ENCODE results near the gene MIF4GD.

Gene MIF4GD

DNA sequence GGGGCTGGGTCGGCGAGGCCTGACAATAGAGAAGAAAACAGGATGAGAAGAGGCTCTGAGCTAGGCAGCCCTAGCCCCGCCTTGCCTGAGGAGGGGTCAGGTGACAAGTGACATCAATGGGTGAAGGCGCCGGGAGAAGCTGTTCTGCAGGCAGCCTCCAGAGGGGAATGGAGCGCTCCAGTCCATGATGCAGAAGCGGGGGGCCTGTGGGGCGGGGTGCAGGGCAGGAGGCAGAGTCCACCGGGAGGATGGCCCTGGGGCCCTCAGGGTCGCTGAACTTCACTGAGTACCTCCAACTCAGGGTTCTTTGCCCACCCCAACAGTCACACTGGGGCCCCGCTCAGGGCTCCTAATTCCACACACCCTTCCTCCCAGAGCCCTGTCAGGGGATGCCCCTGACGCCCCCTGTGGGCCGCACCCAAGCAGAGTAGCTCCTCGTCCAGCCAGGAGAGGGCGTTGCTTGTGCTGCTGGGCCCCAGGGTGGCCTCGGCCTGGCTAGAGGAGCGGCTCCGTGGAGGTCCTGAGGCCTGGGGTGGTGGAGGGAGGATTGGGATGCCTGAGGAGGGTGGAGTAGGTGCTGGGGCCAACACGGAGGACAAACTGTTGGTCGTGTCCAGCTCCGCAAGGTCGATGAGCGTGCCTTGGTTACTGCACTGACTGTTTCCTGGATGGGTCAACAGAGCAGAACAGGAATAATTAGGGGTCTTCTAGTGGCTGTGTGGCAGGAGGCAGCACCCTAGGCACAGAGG is 30.5 kb downstream of the MIF4GD start:
- H3K36me3 ChIP-seq (ENCODE audit: control insufficient read depth, insufficient read depth, low read length, severe bottlenecking): peaks cover 87% of the 10 kb centered on the region

GRCh38 chr17:75239778-75240393 is 31.1 kb downstream of the MIF4GD start:
- DNase-seq (ENCODE audit: low read depth): no peak
- peak overlapping the region; percentile 61 for H3K9ac ChIP-seq (ENCODE audit: low read length)
- H3K4me1 ChIP-seq (ENCODE audit: control insufficient read depth, insufficient read depth, low read length): peaks cover 40% of the 10 kb centered on the region
- H3K27me3 ChIP-seq (replicated peaks; ENCODE audit: control insufficient read depth, insufficient read depth, low read length): no peaks in the 10 kb centered on the region
- H3K9me3 ChIP-seq (ENCODE audit: control insufficient read depth, low read length): no peaks in the 10 kb centered on the region
- peaks cover 87% of the 10 kb centered on the region for H3K36me3 ChIP-seq (ENCODE audit: control insufficient read depth, insufficient read depth, low read length, severe bottlenecking)
- no peak overlapping the region for H3K4me3 ChIP-seq (ENCODE audit: low read length)

More for the DNA sequence above, 30.5 kb downstream of the MIF4GD start:
- DNase-seq (ENCODE audit: low read depth): peak; percentile 54
- Histone ChIP-seq H3K4me1 (ENCODE audit: control insufficient read depth, insufficient read depth, low read length) (peaks cover 40% of the 10 kb centered on the region), H3K9ac (ENCODE audit: low read length) (peak overlapping the region; percentile 61), H3K9me3 (ENCODE audit: control insufficient read depth, low read length) (no peaks in the 10 kb centered on the region), H3K4me3 (ENCODE audit: low read length) (peak overlapping the region; percentile 0), H3K27me3 (replicated peaks; ENCODE audit: control insufficient read depth, insufficient read depth, low read length) (no peaks in the 10 kb centered on the region)

DNA sequence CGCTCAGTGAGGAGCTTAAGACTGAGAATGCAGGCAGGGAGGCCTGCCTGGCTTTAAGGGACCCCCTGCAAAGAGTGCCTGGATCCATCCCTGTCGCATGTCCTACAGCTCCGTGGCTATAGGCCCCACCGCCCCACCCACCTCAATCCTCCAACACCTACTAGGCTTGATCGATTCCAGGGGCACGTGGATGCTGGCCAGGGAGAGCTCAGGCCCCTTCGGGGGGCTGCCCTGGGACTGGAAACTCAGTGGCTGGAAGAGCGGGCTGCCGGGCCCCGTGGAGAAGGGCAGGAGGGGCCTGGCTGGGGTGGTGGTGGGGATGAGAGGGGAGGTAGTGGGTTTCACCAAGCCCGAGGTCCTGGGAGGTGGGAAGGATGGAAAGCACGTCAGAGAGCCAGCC is 31.8 kb downstream of the MIF4GD start:
- DNase-seq (ENCODE audit: low read depth): no peak
- H3K4me1 ChIP-seq (ENCODE audit: control insufficient read depth, insufficient read depth, low read length): peaks cover 40% of the 10 kb centered on the region
- H3K36me3 ChIP-seq (ENCODE audit: control insufficient read depth, insufficient read depth, low read length, severe bottlenecking): peaks cover 87% of the 10 kb centered on the region
- H3K9ac ChIP-seq (ENCODE audit: low read length): no peak overlapping the region
- H3K9me3 ChIP-seq (ENCODE audit: control insufficient read depth, low read length): no peaks in the 10 kb centered on the region
- H3K27me3 ChIP-seq (replicated peaks; ENCODE audit: control insufficient read depth, insufficient read depth, low read length): no peaks in the 10 kb centered on the region
- H3K4me3 ChIP-seq (ENCODE audit: low read length): no peak overlapping the region

- H3K36me3 ChIP-seq (ENCODE audit: control insufficient read depth, insufficient read depth, low read length, severe bottlenecking): peaks cover 84% of the 10 kb centered on the region
- H3K4me3 ChIP-seq (ENCODE audit: low read length): no peak overlapping the region
- no peaks in the 10 kb centered on the region for H3K9me3 ChIP-seq (ENCODE audit: control insufficient read depth, low read length)
- no peaks in the 10 kb centered on the region for H3K27me3 ChIP-seq (replicated peaks; ENCODE audit: control insufficient read depth, insufficient read depth, low read length)
- peaks cover 40% of the 10 kb centered on the region for H3K4me1 ChIP-seq (ENCODE audit: control insufficient read depth, insufficient read depth, low read length)
- peak; percentile 73 for DNase-seq (ENCODE audit: low read depth)
- no peak overlapping the region for H3K9ac ChIP-seq (ENCODE audit: low read length)
Observed at GRCh38 chr17:75238684-75239191, 32.3 kb downstream of the MIF4GD start.

GRCh38 chr17:75238020-75238580 is 32.9 kb downstream of the MIF4GD start:
- H3K9ac ChIP-seq (ENCODE audit: low read length): no peak overlapping the region
- DNase-seq (ENCODE audit: low read depth): no peak
- H3K36me3 ChIP-seq (ENCODE audit: control insufficient read depth, insufficient read depth, low read length, severe bottlenecking): peaks cover 78% of the 10 kb centered on the region
- peaks cover 40% of the 10 kb centered on the region for H3K4me1 ChIP-seq (ENCODE audit: control insufficient read depth, insufficient read depth, low read length)
- H3K9me3 ChIP-seq (ENCODE audit: control insufficient read depth, low read length): no peaks in the 10 kb centered on the region
- no peaks in the 10 kb centered on the region for H3K27me3 ChIP-seq (replicated peaks; ENCODE audit: control insufficient read depth, insufficient read depth, low read length)
- no peak overlapping the region for H3K4me3 ChIP-seq (ENCODE audit: low read length)

GRCh38 chr17:75237100-75238014 is 33.7 kb downstream of the MIF4GD start:
- Histone ChIP-seq H3K27me3 (replicated peaks; ENCODE audit: control insufficient read depth, insufficient read depth, low read length) (no peaks in the 10 kb centered on the region), H3K4me3 (ENCODE audit: low read length) (no peak overlapping the region), H3K4me1 (ENCODE audit: control insufficient read depth, insufficient read depth, low read length) (peaks cover 37% of the 10 kb centered on the region), H3K9ac (ENCODE audit: low read length) (no peak overlapping the region), H3K9me3 (ENCODE audit: control insufficient read depth, low read length) (no peaks in the 10 kb centered on the region), H3K36me3 (ENCODE audit: control insufficient read depth, insufficient read depth, low read length, severe bottlenecking) (peaks cover 78% of the 10 kb centered on the region)
- no peak for DNase-seq (ENCODE audit: low read depth)

DNA sequence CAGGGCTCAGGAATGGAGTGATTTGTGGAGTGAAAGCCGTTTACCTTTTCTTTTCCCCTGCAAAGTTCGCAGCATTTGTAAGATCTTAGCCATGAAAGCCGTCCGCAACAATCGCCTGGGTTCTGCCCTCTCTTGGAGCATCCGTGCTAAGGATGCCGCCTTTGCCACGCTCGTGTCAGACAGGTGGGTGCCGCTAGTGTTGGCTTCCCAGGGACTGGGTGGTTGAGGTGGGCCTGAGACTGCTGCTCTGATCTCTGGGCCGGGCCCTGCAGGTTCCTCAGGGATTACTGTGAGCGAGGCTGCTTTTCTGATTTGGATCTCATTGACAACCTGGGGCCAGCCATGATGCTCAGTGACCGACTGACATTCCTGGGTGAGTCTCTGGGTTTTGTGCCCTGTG is 38.2 kb downstream of the MIF4GD start:
- Histone ChIP-seq H3K36me3 (ENCODE audit: control insufficient read depth, insufficient read depth, low read length, severe bottlenecking) (peaks cover 71% of the 10 kb centered on the region), H3K4me3 (ENCODE audit: low read length) (no peak overlapping the region), H3K4me1 (ENCODE audit: control insufficient read depth, insufficient read depth, low read length) (peaks cover 32% of the 10 kb centered on the region), H3K9me3 (ENCODE audit: control insufficient read depth, low read length) (no peaks in the 10 kb centered on the region), H3K27me3 (replicated peaks; ENCODE audit: control insufficient read depth, insufficient read depth, low read length) (no peaks in the 10 kb centered on the region), H3K9ac (ENCODE audit: low read length) (no peak overlapping the region)
- no peak for DNase-seq (ENCODE audit: low read depth)

GRCh38 chr17:75231741-75232464 is 39.1 kb downstream of the MIF4GD start:
- no peaks in the 10 kb centered on the region for H3K27me3 ChIP-seq (replicated peaks; ENCODE audit: control insufficient read depth, insufficient read depth, low read length)
- no peak overlapping the region for H3K4me3 ChIP-seq (ENCODE audit: low read length)
- DNase-seq (ENCODE audit: low read depth): no peak
- no peaks in the 10 kb centered on the region for H3K9me3 ChIP-seq (ENCODE audit: control insufficient read depth, low read length)
- H3K9ac ChIP-seq (ENCODE audit: low read length): no peak overlapping the region
- peaks cover 28% of the 10 kb centered on the region for H3K4me1 ChIP-seq (ENCODE audit: control insufficient read depth, insufficient read depth, low read length)
- H3K36me3 ChIP-seq (ENCODE audit: control insufficient read depth, insufficient read depth, low read length, severe bottlenecking): peaks cover 62% of the 10 kb centered on the region

DNA sequence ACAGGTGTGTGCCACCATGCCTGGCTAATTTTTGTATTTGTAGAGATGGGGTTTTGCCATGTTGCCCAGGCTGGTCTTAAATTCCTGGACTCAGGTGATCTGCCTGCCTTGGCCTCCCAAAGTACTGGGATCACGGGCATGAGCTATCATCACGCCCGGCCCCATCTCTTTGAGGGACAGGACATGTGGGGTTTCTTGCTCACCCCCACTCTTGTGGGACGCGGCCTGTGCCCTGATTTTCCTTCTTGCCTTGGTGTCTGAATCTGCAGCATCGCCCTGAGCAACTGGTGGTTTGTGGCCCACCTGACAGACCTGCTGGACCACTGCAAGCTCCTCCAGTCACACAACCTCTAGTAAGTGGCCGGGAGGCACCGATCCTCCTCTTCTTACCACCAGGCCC is 40.0 kb downstream of the MIF4GD start:
- Histone ChIP-seq H3K36me3 (ENCODE audit: control insufficient read depth, insufficient read depth, low read length, severe bottlenecking) (peaks cover 62% of the 10 kb centered on the region), H3K27me3 (replicated peaks; ENCODE audit: control insufficient read depth, insufficient read depth, low read length) (no peaks in the 10 kb centered on the region), H3K9ac (ENCODE audit: low read length) (no peak overlapping the region), H3K9me3 (ENCODE audit: control insufficient read depth, low read length) (no peaks in the 10 kb centered on the region), H3K4me1 (ENCODE audit: control insufficient read depth, insufficient read depth, low read length) (peaks cover 21% of the 10 kb centered on the region), H3K4me3 (ENCODE audit: low read length) (no peak overlapping the region)
- DNase-seq (ENCODE audit: low read depth): no peak

GRCh38 chr17:75228847-75229246 is 42.2 kb downstream of the MIF4GD start:
- Histone ChIP-seq H3K4me3 (ENCODE audit: low read length) (no peak overlapping the region), H3K27me3 (replicated peaks; ENCODE audit: control insufficient read depth, insufficient read depth, low read length) (no peaks in the 10 kb centered on the region), H3K9ac (ENCODE audit: low read length) (peak overlapping the region; percentile 65), H3K36me3 (ENCODE audit: control insufficient read depth, insufficient read depth, low read length, severe bottlenecking) (peaks cover 57% of the 10 kb centered on the region), H3K4me1 (ENCODE audit: control insufficient read depth, insufficient read depth, low read length) (peaks cover 21% of the 10 kb centered on the region), H3K9me3 (ENCODE audit: control insufficient read depth, low read length) (no peaks in the 10 kb centered on the region)
- DNase-seq (ENCODE audit: low read depth): no peak

Measured in adipocyte (in vitro differentiated cells).